IPS-20b (cell line): ENCODE data around the gene GPR107.

Experiments used
- H3K27ac ChIP-seq: one replicate; pipeline ENCODE4 v1.5.1; 2013; ENCODE audit warnings: low read length
- H3K27me3 ChIP-seq: 2 replicates; pipeline ENCODE4 v1.6.1; 2013; ENCODE audit warnings: mild to moderate bottlenecking, low read length, inconsistent platforms; ENCODE audit not compliant: insufficient read depth
- H3K36me3 ChIP-seq: 2 replicates; pipeline ENCODE4 v1.6.1; 2013; ENCODE audit warnings: low read depth, mild to moderate bottlenecking, inconsistent platforms, low read length, moderate library complexity; ENCODE audit not compliant: insufficient read depth
- H3K4me1 ChIP-seq: 2 replicates; pipeline ENCODE4 v1.6.1; 2013; ENCODE audit warnings: mild to moderate bottlenecking, control low read depth, inconsistent platforms, low read length, moderate library complexity; ENCODE audit not compliant: insufficient read depth
- H3K4me3 ChIP-seq: 2 replicates; pipeline ENCODE4 v1.5.1; 2013; ENCODE audit warnings: mild to moderate bottlenecking, low read length, inconsistent platforms
- H3K9ac ChIP-seq: 2 replicates; pipeline ENCODE4 v1.6.1; 2013; ENCODE audit warnings: low read depth, mild to moderate bottlenecking, inconsistent platforms, low read length, moderate library complexity
- H3K9me3 ChIP-seq: 2 replicates; pipeline ENCODE4 v1.6.1; 2013; ENCODE audit warnings: mild to moderate bottlenecking, low read depth, low read length, inconsistent platforms; ENCODE audit not compliant: insufficient read depth

GPR107 gene

DNA sequence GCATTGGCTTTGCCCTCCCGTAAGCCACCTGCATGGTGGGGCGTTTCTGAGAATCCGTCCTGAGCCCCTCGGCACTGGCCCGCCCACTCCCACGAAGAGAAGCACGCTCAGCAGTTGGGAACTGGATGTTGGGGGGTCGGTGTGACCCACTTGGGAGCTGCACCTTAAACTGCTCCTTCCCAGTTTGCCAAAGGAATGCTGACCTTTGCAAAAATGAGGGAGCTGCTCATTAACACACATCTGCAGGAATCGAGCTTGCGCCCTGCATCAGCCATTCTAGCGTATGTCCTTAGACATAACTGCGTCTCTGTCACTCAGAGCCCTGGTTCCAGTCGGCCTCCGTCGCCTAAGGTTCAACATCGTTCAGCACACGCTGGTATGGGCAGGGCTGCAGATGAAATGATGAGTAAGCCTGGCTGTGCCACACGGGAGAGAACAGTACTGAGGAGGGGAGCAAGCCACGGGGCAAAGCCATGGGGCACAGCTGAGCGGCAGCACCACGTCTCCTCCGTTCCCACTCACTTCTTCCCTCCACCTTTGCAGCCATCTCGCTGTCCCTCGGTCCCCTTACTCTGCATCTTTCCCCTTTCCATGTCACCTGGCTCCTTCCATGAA, 89.7 kb downstream of the GPR107 start:
- Histone ChIP-seq H3K27me3 (no peaks in the 10 kb centered on the region), H3K36me3 (no peaks in the 10 kb centered on the region), H3K4me3 (no peak overlapping the region), H3K4me1 (peaks cover 14% of the 10 kb centered on the region), H3K9ac (no peak overlapping the region), H3K27ac (no peak overlapping the region), H3K9me3 (no peaks in the 10 kb centered on the region)

DNA sequence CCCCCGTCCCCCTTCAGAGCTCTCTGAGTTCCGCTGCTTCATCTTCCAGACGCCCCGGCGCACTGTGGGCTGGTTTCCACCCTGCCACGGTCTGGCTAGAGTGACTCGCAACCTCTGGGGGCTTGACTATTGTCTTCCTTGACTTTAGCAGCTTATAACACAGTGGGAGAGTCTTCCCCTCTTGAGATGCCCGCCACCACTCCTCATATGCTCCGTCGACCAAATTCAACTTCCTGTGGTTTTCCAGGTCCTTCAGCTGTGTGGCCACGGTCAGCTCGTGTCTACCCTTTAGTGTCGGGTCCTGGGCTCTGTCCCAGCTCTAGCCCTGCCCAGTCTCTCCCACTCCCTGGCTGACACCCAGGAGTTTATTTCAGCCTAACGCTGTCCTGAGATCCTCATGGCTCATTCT, 90.3 kb downstream of the GPR107 start:
- no peaks in the 10 kb centered on the region for H3K27me3 ChIP-seq
- H3K4me3 ChIP-seq: no peak overlapping the region
- H3K36me3 ChIP-seq: no peaks in the 10 kb centered on the region
- no peak overlapping the region for H3K27ac ChIP-seq
- H3K9ac ChIP-seq: no peak overlapping the region
- H3K4me1 ChIP-seq: peaks cover 9% of the 10 kb centered on the region
- no peaks in the 10 kb centered on the region for H3K9me3 ChIP-seq

DNA sequence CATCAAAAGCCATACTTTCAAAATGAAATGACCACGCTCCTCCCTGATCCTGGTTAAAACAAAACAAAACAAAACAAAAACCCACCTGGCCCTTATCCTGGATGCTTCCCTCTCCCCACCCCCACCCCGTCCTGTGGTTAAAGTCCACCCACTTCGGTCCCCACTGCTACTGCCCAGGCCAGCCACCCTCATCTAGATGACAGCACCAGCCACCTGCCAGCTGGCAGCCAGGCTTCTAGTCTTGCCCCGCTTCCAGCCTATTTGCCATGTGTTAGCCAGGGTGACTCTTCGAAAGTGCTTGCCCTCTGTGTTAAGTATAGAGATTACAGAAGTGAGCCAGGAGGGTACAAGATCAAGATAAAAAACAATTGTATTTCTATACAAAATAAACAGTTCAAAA, 91.0 kb downstream of the GPR107 start:
- no peaks in the 10 kb centered on the region for H3K27me3 ChIP-seq
- no peaks in the 10 kb centered on the region for H3K36me3 ChIP-seq
- no peaks in the 10 kb centered on the region for H3K9me3 ChIP-seq
- H3K4me3 ChIP-seq: no peak overlapping the region
- H3K9ac ChIP-seq: no peak overlapping the region
- H3K27ac ChIP-seq: no peak overlapping the region
- peaks cover 6% of the 10 kb centered on the region for H3K4me1 ChIP-seq

GRCh38 chr9:130145658-130146057, 92.0 kb downstream of the GPR107 start:
- no peak overlapping the region for H3K9ac ChIP-seq
- no peaks in the 10 kb centered on the region for H3K36me3 ChIP-seq
- no peak overlapping the region for H3K27ac ChIP-seq
- H3K4me3 ChIP-seq: no peak overlapping the region
- no peaks in the 10 kb centered on the region for H3K9me3 ChIP-seq
- peaks cover 6% of the 10 kb centered on the region; the same call in 1 of the 2 replicates for H3K4me1 ChIP-seq
- H3K27me3 ChIP-seq: no peaks in the 10 kb centered on the region

DNA sequence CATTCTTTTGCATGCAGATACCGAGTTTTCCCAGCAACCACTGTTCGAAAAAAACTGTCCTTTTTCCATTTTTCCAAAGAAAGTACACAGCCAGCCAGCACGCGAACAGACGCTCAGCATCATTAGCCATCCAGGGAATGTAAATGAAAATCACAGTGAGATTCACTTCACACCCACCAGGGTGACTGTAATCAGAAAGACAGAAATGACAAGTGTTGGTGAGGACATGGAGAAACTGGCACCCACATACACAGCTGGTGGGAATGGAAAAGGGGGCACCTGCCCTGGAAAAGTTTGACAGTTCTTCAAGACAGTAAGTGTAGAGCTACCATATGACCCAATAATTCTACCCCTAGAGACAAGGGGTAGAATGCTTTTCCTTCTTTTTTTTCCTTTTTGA, 93.5 kb downstream of the GPR107 start:
- H3K36me3 ChIP-seq: no peaks in the 10 kb centered on the region
- H3K4me3 ChIP-seq: no peak overlapping the region
- peaks cover 6% of the 10 kb centered on the region; the same call in 1 of the 2 replicates for H3K4me1 ChIP-seq
- no peaks in the 10 kb centered on the region for H3K9me3 ChIP-seq
- H3K9ac ChIP-seq: no peak overlapping the region
- no peaks in the 10 kb centered on the region for H3K27me3 ChIP-seq
- H3K27ac ChIP-seq: no peak overlapping the region

GRCh38 chr9:130147910-130148309, 94.2 kb downstream of the GPR107 start:
- Histone ChIP-seq H3K27me3 (no peaks in the 10 kb centered on the region), H3K9me3 (no peaks in the 10 kb centered on the region), H3K4me3 (no peak overlapping the region), H3K27ac (no peak overlapping the region), H3K4me1 (peaks cover 6% of the 10 kb centered on the region; the same call in 1 of the 2 replicates), H3K9ac (no peak overlapping the region), H3K36me3 (no peaks in the 10 kb centered on the region)

- Histone ChIP-seq H3K36me3 (no peaks in the 10 kb centered on the region), H3K4me1 (peaks cover 5% of the 10 kb centered on the region; the same call in 1 of the 2 replicates), H3K9me3 (no peaks in the 10 kb centered on the region), H3K27me3 (no peaks in the 10 kb centered on the region), H3K4me3 (no peak overlapping the region), H3K27ac (no peak overlapping the region), H3K9ac (no peak overlapping the region)
Measured at GRCh38 chr9:130149031-130149430, 95.3 kb downstream of the GPR107 start.

GRCh38 chr9:130149654-130150286, 96.1 kb downstream of the GPR107 start:
- Histone ChIP-seq H3K9me3 (no peaks in the 10 kb centered on the region), H3K4me3 (no peak overlapping the region), H3K27ac (no peak overlapping the region), H3K4me1 (peaks cover 5% of the 10 kb centered on the region; the same call in 1 of the 2 replicates), H3K27me3 (no peaks in the 10 kb centered on the region), H3K36me3 (no peaks in the 10 kb centered on the region), H3K9ac (no peak overlapping the region)

- Histone ChIP-seq H3K4me3 (no peak overlapping the region), H3K27me3 (no peaks in the 10 kb centered on the region), H3K9me3 (no peaks in the 10 kb centered on the region), H3K27ac (no peak overlapping the region), H3K4me1 (peaks cover 5% of the 10 kb centered on the region; the same call in 1 of the 2 replicates), H3K9ac (no peak overlapping the region), H3K36me3 (no peaks in the 10 kb centered on the region)
Measured at GRCh38 chr9:130150779-130151382, 97.2 kb downstream of the GPR107 start.

GRCh38 chr9:130154816-130155215, 101.1 kb downstream of the GPR107 start:
- H3K9ac ChIP-seq: no peak overlapping the region
- H3K9me3 ChIP-seq: no peaks in the 10 kb centered on the region
- H3K4me3 ChIP-seq: no peak overlapping the region
- no peaks in the 10 kb centered on the region for H3K27me3 ChIP-seq
- peaks cover 5% of the 10 kb centered on the region; the same call in 1 of the 2 replicates for H3K4me1 ChIP-seq
- no peak overlapping the region for H3K27ac ChIP-seq
- no peaks in the 10 kb centered on the region for H3K36me3 ChIP-seq

DNA sequence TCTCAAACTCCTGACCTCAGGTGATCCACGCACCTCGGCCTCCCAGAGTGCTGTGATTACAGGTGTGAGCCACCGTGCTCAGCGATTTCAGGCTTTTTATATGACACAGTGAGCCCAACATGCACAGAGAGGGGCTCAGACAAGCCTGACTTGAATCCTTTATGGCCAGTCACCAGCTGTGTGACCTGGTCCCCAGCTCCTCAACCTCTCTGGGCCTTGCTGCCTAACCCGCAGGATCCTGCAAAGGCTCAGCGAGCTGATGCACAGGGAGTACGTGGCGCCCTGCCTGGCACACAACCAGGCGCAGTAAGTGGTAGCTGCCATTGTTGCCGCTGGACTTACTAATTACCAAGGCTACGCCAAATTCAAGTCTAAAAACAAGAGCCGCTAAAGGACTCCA, 101.9 kb downstream of the GPR107 start:
- Histone ChIP-seq H3K36me3 (no peaks in the 10 kb centered on the region), H3K27me3 (no peaks in the 10 kb centered on the region), H3K27ac (no peak overlapping the region), H3K9ac (no peak overlapping the region), H3K4me3 (no peak overlapping the region), H3K9me3 (no peaks in the 10 kb centered on the region), H3K4me1 (peaks cover 5% of the 10 kb centered on the region; the same call in 1 of the 2 replicates)

DNA sequence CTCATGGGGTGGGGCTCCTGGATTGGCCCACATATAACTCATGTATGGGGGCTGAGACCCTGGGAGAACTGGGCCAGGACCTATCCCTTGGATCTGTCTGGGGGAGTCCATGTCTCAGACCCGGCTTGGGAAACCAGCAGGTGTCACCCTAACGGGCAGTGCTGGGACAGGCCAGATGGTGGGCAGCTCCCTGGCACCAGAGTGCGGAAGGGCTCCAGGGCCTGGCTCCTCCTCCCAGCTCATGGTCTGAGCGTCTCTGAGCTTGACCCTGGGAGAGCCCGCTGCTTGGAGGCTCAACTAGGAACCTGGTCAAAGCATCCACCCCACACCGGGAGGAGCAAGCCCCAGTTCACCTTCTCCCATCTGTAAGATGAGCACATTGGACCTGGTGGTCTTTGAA, 103.0 kb downstream of the GPR107 start:
- Histone ChIP-seq H3K27ac (no peak overlapping the region), H3K36me3 (no peaks in the 10 kb centered on the region), H3K9ac (no peak overlapping the region), H3K4me1 (peaks cover 5% of the 10 kb centered on the region; the same call in 1 of the 2 replicates), H3K9me3 (no peaks in the 10 kb centered on the region), H3K27me3 (no peaks in the 10 kb centered on the region), H3K4me3 (no peak overlapping the region)
